ACHN (cell line): ENCODE results near the gene CELSR1.

Experiments
- DNase-seq: peaks from one replicate; pipeline ENCODE4 v3.0.0-alpha.2; 2015
- in situ Hi-C: cut with HindIII; loops from 2 replicates; pipeline ENCODE4 v1.10.0; 2017; ENCODE audit warnings: low sequenced_read_pairs, low pct_ligation_motif_present, low pct_unique_long_range_greater_than_20kb

The CELSR1 gene

GRCh38 chr22:46361826-46362202 is 175.6 kb downstream of the CELSR1 start:
- DNase-seq: no peak
- in situ Hi-C loops: no loop called here

- in situ Hi-C loops: no loop called here
- no peak for DNase-seq
These were observed 176.5 kb downstream of the CELSR1 start for GRCh38 chr22:46360891-46361290.

- no peak for DNase-seq
- in situ Hi-C loops: no loop called here
These were observed 177.3 kb downstream of the CELSR1 start for GRCh38 chr22:46360097-46360496.

- in situ Hi-C loops: no loop called here
These were observed 178.1 kb downstream of the CELSR1 start for GRCh38 chr22:46359362-46359761.

GRCh38 chr22:46358766-46359165 is 178.7 kb downstream of the CELSR1 start:
- in situ Hi-C loops: no loop called here

More at GRCh38 chr22:46359362-46359761, 178.1 kb downstream of the CELSR1 start:
- no peak for DNase-seq

GRCh38 chr22:46357711-46358520 is 179.5 kb downstream of the CELSR1 start:
- no peak for DNase-seq
- in situ Hi-C loops: no loop called here

More at GRCh38 chr22:46358766-46359165, 178.7 kb downstream of the CELSR1 start:
- DNase-seq: no peak

GRCh38 chr22:46356496-46357480 is 180.6 kb downstream of the CELSR1 start:
- no peak for DNase-seq
- in situ Hi-C loops: no loop called here

- in situ Hi-C loops: no loop called here
- DNase-seq: no peak
These were observed 181.4 kb downstream of the CELSR1 start for GRCh38 chr22:46355996-46356471.

- DNase-seq: peak; percentile 67
- in situ Hi-C loops: no loop called here
These were observed 181.9 kb downstream of the CELSR1 start for GRCh38 chr22:46355369-46355995.

GRCh38 chr22:46354993-46355305 is 182.5 kb downstream of the CELSR1 start:
- in situ Hi-C loops: no loop called here
- no peak for DNase-seq

- in situ Hi-C loops: no loop called here
- DNase-seq: no peak
These were observed 183.0 kb downstream of the CELSR1 start for GRCh38 chr22:46354176-46354992.

GRCh38 chr22:46353483-46354105 is 183.8 kb downstream of the CELSR1 start:
- no peak for DNase-seq
- in situ Hi-C loops: no loop called here

GRCh38 chr22:46352691-46353386 is 184.6 kb downstream of the CELSR1 start:
- DNase-seq: peak; percentile 78
- in situ Hi-C loops: no loop called here

GRCh38 chr22:46352276-46352675 is 185.1 kb downstream of the CELSR1 start:
- in situ Hi-C loops: no loop called here
- DNase-seq: no peak

- in situ Hi-C loops: no loop called here
- no peak for DNase-seq
These were observed 185.7 kb downstream of the CELSR1 start for GRCh38 chr22:46351767-46352166.

GRCh38 chr22:46351131-46351735 is 186.2 kb downstream of the CELSR1 start:
- in situ Hi-C loops: no loop called here
- no peak for DNase-seq

GRCh38 chr22:46350646-46351045 is 186.8 kb downstream of the CELSR1 start:
- no peak for DNase-seq
- in situ Hi-C loops: no loop called here
